Measurements from ENCODE around the gene NISCH.

Gene NISCH

DNA sequence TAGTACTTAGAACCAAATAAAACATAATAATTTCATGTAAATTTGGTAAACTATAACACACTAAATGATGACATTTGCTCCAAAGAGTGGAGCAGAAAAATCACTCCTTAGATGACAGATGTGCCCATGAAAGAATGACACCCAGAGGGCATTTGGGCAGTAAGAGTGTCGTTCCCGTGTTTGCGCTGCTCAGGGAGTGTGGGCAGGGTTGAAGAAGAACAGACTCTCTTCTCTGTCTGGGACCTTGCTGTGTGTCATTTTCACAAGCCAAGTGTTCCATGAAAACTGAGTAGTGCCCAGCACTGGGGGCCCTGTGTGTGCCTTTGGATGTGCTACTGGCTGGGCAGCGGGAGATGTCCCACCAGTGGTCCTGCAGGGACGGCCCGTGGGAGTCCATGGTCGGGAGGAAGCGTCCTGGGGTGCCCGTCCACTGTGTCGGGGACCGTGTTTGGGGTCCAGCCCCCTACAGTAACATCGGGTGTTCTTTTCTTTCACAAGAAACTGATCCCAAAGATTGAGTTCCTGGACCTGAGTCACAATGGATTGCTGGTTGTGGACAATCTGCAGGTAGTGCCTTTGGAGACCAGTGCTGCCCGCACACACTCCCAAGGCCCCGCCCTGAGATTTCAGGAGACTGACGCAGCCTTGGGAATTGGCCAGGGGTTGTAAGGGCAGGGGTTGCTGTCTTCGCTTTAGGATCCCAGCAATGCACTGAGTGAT, 21.8 kb downstream of the NISCH start:
- DNase-seq = no peak

DNA sequence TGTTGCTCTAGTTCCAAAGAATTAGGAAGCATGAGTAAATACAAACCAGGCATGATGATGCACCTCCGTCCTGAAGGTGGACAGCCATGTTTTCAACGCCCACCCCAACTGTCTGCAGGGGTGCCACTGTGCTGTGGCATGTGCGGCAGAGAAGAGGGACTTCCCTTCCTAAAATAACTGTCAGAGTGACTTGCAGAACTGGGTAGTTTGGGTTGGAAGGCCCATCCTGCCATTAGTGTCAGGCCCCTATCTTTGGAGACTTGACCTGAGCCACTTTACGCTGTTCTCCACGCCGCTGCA, 22.3 kb downstream of the NISCH start:
- DNase-seq = no peak

DNA sequence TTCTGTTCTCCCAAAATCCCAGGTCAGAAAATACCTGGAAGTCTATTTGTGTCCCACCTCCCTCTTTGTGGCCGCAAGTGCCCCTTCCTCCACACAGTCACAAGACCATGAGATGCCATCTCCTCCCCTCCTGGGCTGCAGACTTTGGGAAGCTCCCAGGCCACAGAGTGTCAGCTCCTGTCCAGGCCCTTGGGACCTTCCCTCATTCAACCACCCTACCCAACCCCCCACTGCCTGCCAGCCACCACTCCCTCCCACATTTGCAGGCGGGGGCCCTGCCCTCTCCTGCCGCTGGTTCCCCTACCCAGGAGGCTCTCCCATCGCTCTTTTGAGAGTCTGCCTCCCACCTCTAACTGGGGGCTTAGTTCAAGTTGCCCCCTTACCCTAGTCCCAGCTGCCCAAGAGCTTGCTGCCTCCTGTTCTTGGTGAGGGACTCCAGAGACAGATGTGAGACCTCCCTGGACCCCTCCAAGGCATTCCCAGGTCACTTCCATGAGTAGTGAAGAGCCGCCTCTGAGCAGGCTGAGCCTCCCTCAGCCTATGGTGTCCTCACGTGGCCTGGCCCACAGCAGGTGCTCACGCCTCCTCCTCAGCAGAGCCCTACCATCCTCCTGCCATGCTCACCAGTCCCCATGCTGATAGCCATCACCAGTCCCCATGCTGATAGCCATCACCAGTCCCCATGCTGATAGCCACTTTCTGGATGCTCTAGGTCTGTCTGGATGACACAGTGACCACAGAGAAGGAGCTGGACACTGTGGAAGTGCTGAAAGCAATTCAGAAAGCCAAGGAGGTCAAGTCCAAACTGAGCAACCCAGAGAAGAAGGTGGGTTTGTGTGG, 23.9 kb downstream of the NISCH start:
- DNase-seq = no peak

DNA sequence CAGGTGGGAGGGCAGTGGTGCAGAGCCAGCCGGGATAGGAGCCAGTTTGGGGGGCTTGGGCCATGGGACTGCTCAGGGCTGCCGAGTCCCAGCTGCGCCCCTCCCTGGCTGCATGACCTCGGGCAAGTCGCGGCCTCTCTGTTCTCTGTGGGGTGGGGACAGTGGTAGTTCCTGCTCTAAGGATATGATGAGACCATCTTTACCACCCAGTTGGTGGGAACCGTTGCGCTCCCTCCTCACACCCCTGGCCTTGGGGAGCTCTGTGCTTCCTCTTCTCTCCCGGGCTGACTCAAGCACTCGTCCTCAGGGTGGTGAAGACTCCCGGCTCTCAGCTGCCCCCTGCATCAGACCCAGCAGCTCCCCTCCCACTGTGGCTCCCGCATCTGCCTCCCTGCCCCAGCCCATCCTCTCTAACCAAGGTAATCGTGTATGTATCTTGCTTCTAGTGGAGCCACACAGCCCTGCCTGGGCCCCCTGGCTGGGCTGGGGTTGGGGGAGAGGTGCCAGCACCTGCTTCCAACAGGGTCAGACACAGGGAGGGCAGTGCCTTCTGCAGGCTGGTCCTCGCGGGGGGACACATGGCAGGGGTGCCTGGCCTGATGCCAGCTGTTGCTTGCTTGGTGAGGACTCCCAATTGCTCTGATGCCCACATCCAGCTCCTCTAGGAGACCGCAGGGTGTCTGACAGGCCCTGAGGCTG, 24.6 kb downstream of the NISCH start:
- DNase-seq = no peak

DNA sequence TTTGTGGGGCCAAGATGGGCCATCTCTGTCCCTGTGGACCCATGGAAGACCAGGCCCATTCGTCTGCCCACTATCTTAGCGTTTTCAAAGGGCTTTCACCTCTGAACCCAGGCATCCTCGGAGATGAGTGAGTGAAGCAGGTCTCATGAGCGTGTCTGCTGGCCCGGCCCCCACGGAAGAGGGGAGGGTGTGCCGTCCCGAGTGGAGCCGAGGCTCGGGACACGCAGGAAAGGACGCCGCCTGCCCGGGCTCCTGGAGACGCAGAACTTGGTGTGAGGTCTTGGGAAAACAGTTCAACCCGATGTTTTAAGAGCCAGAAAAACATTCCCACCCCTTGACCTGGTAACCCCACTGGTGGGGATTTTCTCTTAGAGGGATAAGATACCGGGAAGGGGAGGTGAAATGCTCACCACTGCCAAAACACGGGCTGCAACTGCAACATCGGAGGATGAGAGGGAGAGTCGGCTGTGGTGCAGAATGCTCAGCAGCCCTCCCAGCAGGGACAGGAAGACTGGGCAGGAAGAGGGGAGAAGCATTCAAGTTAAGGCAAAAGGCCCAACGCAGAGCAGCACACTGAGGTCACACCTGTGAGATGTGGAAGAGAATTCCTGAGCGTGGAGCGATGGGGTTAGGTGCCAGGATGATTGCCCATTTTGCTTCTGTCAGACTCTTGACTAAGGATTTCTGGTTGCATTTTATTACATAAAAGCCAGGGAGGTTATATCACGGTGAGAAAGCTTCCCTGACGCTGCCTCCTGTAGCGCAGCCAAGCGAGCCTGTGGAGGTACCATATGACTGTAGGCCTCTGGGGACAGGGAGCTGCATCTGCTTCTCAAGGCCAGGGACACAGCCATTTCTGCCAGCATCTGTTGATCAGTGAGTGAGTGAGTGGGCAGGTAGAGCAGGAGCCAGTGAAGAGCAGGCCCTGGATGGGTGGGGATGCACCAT, 25.6 kb downstream of the NISCH start:
- DNase-seq = no peak

DNA sequence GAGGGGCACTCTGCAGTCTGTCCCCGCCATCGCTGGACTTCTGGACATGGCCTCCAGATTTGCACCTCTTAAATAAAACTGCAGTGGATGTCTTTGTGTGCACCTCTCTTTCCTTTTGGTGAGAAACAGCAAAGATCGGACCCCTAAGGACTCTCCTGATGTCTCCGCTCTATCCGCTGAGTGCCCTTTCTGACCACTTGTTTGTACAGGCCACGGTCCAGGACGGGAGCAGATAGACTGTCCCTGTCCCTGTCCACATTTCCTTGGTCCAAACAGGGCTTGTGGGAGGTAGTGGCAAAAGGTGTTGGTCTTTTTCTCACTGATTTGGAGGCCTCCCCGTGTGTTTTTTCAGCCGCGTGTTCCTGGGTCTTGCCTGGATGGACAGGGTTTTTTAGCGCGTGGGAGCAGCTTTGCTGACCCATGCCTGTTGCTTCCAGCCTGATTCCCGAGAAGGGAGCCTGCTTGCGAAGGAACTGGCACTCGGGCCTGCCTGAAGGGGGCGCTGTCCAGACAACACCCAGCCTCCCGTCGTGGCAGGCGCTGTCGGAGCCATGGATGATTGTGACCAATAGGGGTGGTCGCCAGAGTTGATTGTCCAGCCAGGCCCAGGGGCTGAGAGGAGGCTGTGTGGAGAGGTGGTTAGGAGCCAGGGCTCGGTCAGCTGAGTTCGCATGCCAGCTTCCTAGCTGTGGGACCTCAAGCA, 26.6 kb downstream of the NISCH start:
- DNase-seq = no peak

DNA sequence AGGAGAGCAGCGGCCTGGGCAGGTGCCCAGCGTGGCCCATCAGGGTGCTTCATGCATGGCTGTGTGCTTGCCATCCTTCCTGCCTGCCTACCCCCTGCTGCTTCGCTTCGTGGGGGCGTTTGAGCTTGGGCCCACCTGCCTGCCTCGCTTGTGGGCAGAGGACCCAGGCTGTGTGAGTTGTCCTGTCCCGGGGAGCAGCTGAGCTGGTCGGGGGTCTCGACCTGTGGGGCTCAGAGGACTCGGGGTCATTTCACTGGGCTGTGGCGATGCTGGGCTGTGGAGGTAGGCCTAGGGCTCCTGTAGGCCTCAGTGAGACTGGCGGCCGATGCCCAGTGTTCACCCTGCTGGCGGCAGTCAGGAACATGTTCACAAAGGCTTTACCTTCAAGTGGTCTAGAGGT, 27.7 kb downstream of the NISCH start:
- no peak for DNase-seq

DNA sequence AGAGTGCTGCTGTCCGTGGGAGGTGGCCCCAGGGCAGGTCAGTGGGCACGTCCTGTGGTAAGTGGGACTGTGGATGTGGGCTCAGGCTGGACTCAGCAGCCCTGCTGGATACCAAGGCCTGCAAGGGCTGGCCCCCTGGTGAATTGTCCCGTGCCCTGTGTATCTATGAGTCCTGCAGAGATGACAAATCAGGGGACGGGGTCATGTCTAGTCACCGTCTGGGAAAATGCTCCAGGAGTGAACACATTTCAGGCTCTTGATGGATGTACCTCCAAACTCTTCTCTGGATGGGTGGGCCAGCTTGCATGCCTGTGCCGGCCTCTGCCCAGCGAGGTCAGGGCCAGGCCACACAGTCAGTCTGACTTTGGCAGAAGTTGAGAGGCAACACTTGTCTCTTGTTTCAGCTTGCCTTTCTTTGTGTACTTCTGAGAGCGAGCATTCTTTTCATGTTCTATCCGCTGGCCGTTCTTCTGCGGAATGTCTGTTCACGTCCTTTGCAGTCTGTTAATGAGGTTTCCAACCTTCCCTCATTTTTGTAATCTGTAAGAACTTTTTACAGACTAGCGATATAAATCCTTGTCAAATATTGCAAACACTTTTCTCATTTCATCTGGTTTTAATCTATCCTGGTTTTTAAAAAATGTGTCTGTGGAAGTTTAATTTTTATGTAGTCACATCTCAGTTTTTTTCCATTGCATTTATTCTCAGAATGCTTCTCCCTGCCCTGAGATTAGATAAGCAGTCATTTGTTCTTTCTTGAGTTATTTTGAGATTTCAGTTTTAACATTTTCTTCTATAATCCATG, 28.4 kb downstream of the NISCH start:
- DNase-seq = no peak

DNA sequence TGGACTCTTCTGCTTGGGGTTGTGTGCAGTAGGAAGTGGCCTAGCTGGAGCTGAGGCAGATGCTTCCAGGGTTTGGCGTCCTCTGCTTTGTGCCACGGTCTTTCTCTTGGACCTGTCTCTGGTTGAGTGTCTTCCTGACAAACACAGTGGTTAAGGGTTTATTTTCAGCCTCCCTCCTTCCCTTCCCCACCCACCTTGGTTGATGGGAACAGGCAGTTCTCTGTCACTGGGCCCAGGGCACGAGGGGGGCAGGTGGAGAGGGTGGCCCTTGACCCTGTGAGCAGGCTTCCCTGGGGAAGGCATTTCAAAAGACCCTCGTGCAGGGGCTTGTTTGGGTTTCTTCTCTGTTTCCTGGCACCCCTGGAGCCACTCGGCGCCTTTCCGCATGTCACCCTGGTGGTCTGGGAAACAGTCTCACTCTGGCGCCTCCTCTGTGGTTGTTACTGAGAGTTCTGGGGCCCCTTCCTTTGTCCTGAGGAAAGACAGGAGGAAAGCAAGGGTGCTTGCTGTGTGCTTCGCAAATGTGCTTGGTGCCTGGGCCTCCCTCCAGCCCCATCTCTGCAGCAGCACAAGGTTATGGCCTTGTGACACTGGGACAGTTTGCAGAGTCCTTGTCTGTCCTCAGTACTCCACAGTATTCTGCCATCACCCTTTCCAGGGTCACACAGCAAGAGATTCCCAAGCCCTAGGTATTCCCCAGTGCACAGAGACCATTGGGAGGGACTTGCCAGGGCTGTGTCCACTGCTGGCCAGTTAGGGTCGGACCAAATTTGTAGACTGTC, 29.5 kb downstream of the NISCH start:
- no peak for DNase-seq

DNA sequence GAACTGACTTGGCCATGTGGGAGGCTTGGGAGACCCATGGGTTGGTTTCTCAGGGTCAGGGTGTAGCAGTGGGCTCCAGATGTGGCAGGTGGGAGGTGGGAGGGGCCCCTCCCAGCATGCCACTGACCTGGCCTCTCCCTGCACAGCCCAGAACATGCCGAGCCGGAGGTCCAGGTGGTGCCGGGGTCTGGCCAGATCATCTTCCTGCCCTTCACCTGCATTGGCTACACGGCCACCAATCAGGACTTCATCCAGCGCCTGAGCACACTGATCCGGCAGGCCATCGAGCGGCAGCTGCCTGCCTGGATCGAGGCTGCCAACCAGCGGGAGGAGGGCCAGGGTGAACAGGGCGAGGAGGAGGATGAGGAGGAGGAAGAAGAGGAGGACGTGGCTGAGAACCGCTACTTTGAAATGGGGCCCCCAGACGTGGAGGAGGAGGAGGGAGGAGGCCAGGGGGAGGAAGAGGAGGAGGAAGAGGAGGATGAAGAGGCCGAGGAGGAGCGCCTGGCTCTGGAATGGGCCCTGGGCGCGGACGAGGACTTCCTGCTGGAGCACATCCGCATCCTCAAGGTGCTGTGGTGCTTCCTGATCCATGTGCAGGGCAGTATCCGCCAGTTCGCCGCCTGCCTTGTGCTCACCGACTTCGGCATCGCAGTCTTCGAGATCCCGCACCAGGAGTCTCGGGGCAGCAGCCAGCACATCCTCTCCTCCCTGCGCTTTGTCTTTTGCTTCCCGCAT, 31.8 kb downstream of the NISCH start:
- no peak for DNase-seq

DNA sequence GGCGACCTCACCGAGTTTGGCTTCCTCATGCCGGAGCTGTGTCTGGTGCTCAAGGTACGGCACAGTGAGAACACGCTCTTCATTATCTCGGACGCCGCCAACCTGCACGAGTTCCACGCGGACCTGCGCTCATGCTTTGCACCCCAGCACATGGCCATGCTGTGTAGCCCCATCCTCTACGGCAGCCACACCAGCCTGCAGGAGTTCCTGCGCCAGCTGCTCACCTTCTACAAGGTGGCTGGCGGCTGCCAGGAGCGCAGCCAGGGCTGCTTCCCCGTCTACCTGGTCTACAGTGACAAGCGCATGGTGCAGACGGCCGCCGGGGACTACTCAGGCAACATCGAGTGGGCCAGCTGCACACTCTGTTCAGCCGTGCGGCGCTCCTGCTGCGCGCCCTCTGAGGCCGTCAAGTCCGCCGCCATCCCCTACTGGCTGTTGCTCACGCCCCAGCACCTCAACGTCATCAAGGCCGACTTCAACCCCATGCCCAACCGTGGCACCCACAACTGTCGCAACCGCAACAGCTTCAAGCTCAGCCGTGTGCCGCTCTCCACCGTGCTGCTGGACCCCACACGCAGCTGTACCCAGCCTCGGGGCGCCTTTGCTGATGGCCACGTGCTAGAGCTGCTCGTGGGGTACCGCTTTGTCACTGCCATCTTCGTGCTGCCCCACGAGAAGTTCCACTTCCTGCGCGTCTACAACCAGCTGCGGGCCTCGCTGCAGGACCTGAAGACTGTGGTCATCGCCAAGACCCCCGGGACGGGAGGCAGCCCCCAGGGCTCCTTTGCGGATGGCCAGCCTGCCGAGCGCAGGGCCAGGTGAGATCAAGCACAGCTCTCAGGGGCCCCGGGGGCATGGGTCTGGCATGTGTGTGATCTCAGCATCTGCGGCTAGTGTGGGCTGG, 32.6 kb downstream of the NISCH start:
- DNase-seq = no peak

DNA sequence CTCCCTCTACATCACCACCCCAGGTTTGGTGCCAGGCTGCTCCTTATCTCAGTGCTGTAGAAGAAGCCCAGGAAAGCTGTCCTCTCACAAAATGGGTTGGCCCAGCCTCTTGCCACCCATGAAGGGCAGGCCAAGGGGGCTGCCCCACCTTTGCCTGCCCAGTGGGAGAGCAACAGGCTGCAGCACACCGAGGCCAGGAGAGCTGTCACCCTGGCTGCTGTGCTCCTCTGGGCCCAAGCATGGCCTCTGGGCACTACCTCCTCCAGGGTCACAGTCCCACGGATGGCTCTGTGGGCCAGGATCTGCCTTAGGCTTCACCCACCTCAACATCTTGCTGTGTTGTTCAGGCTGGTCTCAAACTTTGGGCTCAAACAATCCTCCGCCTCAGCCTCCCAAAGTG, 33.3 kb downstream of the NISCH start:
- no peak for DNase-seq

DNA sequence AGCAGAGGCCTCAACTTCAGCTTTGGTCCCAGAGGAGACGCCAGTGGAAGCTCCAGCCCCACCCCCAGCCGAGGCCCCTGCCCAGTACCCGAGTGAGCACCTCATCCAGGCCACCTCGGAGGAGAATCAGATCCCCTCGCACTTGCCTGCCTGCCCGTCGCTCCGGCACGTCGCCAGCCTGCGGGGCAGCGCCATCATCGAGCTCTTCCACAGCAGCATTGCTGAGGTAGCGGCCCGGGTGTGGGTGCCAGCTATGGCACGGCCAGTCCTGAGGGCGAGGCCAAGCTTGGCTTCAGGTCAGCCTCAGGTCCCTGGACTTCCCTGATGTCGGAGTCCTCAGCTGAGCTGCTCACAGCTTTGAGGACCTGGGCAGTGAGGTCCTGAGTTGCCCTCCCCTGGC, 34.0 kb downstream of the NISCH start:
- DNase-seq = no peak

DNA sequence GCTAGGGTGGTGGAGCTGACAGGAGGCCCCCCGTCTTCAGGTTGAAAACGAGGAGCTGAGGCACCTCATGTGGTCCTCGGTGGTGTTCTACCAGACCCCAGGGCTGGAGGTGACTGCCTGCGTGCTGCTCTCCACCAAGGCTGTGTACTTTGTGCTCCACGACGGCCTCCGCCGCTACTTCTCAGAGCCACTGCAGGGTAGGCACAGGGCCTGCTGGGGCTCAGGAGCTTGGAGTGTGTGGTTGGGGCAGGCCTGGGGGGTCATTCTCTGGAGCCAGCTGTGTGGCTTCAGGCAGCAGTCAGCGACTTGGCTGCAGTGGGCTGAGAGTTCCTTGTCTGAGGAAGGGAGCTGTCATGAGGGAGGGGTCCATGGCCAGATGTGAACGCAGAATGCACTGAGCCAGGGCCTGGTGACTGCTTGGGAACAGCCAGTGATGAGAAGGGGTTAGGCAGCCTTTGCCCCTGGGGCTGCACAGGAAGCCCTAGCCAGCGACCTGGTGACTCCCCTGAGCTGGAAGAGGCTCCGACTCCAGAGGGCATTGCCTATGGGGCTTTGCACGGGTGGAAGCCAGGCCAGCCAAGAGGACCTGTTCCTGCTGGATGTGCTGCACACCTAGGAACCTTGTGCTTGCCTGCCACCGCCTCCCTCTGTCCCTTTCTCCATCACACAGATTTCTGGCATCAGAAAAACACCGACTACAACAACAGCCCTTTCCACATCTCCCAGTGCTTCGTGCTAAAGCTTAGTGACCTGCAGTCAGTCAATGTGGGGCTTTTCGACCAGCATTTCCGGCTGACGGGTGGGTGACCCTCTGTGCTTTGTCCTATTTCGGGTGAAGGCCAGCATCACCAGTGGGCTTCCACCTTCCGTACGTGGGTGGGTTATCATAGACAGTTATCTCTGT, 34.9 kb downstream of the NISCH start:
- DNase-seq = no peak

DNA sequence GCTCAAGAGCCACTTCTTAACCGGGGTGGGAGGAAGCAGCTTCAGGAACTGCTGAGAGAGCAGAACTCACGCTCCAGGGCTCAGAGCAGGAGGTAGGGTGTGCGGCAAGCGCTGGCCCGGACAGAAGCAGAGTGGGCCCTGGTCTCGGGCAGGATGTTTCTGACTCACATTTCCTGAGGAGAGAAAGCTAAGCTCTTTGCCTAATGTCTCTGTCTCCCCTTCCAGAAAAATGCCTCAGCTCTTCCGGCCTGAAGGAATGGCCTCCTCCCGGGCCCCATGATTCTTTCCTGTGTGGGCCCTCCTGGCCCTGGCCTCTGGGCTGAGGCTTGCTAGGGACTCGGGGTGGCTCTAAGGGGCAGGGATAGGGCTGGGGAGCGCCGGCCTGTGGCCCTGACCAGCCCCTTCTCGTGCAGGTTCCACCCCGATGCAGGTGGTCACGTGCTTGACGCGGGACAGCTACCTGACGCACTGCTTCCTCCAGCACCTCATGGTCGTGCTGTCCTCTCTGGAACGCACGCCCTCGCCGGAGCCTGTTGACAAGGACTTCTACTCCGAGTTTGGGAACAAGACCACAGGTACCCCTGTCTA, 35.6 kb downstream of the NISCH start:
- DNase-seq = no peak

DNA sequence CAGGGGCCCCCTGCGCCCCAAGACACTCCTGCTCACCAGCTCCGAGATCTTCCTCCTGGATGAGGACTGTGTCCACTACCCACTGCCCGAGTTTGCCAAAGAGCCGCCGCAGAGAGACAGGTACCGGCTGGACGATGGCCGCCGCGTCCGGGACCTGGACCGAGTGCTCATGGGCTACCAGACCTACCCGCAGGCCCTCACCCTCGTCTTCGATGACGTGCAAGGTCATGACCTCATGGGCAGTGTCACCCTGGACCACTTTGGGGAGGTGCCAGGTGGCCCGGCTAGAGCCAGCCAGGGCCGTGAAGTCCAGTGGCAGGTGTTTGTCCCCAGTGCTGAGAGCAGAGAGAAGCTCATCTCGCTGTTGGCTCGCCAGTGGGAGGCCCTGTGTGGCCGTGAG, 36.7 kb downstream of the NISCH start:
- DNase-seq = no peak
